Chondrocyte (in vitro differentiated cells): ENCODE measurements around the gene SMOC2. TPM values are rescaled to one million over a fixed set of nuclear protein-coding genes. Genes with fewer than 3 reads are reported as not detected.

Experiments used
- DNase-seq: peaks from one replicate; pipeline ENCODE4 v3.0.0; 2021; ENCODE audit warnings: mixed read lengths, low spot score
- H3K27ac Mint-ChIP-seq: one replicate; pipeline ENCODE4 v1.8.0; 2021; ENCODE audit warnings: mild to moderate bottlenecking, moderate library complexity, mixed read lengths; ENCODE audit not compliant: unreplicated experiment
- H3K27me3 Mint-ChIP-seq: 2 replicates; pipeline ENCODE4 v1.8.0; 2021; ENCODE audit warnings: low read depth, mixed read lengths
- H3K36me3 Mint-ChIP-seq: 2 replicates; pipeline ENCODE4 v1.8.0; 2021; ENCODE audit warnings: low read depth, mixed read lengths
- H3K4me1 Mint-ChIP-seq: 2 replicates; pipeline ENCODE4 v1.8.0; 2021; ENCODE audit warnings: low read depth, mild to moderate bottlenecking, mixed read lengths
- H3K4me3 Mint-ChIP-seq: one replicate; pipeline ENCODE4 v1.8.0; 2021; ENCODE audit warnings: mild to moderate bottlenecking, moderate library complexity, mixed read lengths; ENCODE audit not compliant: unreplicated experiment
- H3K9me3 Mint-ChIP-seq: 2 replicates; pipeline ENCODE4 v1.8.0; 2021; ENCODE audit warnings: low read depth, mixed read lengths
- CTCF ChIP-seq: fragments of 200-600 bp; sonication (generic); IDR thresholded peaks from 2 replicates; pipeline ENCODE4 v1.5.0; 2021; ENCODE audit warnings: antibody characterized with exemption, mild to moderate bottlenecking, moderate library complexity
- total RNA-seq: library from RNA; stranded (reverse); gene quantifications from 3 replicates; pipeline ENCODE4 v1.2.1, GENCODE V29; 2021

Gene SMOC2
- total RNA-seq, 1 donor from 2014 or later: 148 TPM

GRCh38 chr6:168645326-168645725 lies 204.3 kb downstream of the SMOC2 start:
- H3K9me3 Mint-ChIP-seq: no peaks in the 10 kb centered on the region
- H3K36me3 Mint-ChIP-seq: peaks cover 1% of the 10 kb centered on the region
- no peak for DNase-seq

GRCh38 chr6:168647271-168647670 lies 206.3 kb downstream of the SMOC2 start:
- peaks cover 4% of the 10 kb centered on the region for H3K36me3 Mint-ChIP-seq
- TF ChIP-seq CTCF: no peak
- no peaks in the 10 kb centered on the region for H3K9me3 Mint-ChIP-seq
- H3K27me3 Mint-ChIP-seq: peaks cover 13% of the 10 kb centered on the region
- DNase-seq: no peak
- peaks cover 14% of the 10 kb centered on the region for H3K4me1 Mint-ChIP-seq
- no peak overlapping the region for H3K27ac Mint-ChIP-seq
- no peak overlapping the region for H3K4me3 Mint-ChIP-seq

More at GRCh38 chr6:168645326-168645725, 204.3 kb downstream of the SMOC2 start:
- Mint-ChIP-seq H3K27me3 (peaks cover 13% of the 10 kb centered on the region), H3K27ac (no peak overlapping the region), H3K4me1 (peaks cover 30% of the 10 kb centered on the region), H3K4me3 (no peak overlapping the region)
- TF ChIP-seq CTCF: no peak

GRCh38 chr6:168648240-168649125 lies 207.5 kb downstream of the SMOC2 start:
- peaks cover 2% of the 10 kb centered on the region for H3K36me3 Mint-ChIP-seq
- no peak overlapping the region for H3K27ac Mint-ChIP-seq
- H3K4me1 Mint-ChIP-seq: peaks cover 14% of the 10 kb centered on the region
- no peak for DNase-seq
- no peak for TF ChIP-seq CTCF
- peaks cover 13% of the 10 kb centered on the region for H3K27me3 Mint-ChIP-seq
- H3K4me3 Mint-ChIP-seq: peak overlapping the region; percentile 37
- H3K9me3 Mint-ChIP-seq: no peaks in the 10 kb centered on the region

GRCh38 chr6:168649209-168649608 lies 208.2 kb downstream of the SMOC2 start:
- no peaks in the 10 kb centered on the region for H3K9me3 Mint-ChIP-seq
- no peak overlapping the region for H3K4me3 Mint-ChIP-seq
- H3K36me3 Mint-ChIP-seq: peaks cover 2% of the 10 kb centered on the region

More at GRCh38 chr6:168649209-168649608, 208.2 kb downstream of the SMOC2 start:
- peaks cover 13% of the 10 kb centered on the region for H3K27me3 Mint-ChIP-seq
- no peak for DNase-seq
- peaks cover 14% of the 10 kb centered on the region for H3K4me1 Mint-ChIP-seq
- peak overlapping the region; percentile 22 for H3K27ac Mint-ChIP-seq
- no peak for TF ChIP-seq CTCF
